Measurements from ENCODE around the gene STK39.

- TF ChIP-seq EZH2phosphoT487 (IDR thresholded peaks at IDR 0.05; ENCODE audit: borderline replicate concordance, low read depth, low read length), result no peak
- TF ChIP-seq CTCF (conservative IDR thresholded peaks at IDR 0.05; ENCODE audit: low read length), result no peak
Observed at GRCh38 chr2:168190590-168191336, 56.6 kb downstream of the STK39 start.
